ENCODE measurements around the gene ATAD3B. TPM values are rescaled to one million over a fixed set of nuclear protein-coding genes. Genes with fewer than 3 reads are reported as not detected.

ATAD3B gene
- total and polyA plus RNA-seq, 4 donors = 6.4 to 14.3 (median 10.3) TPM

DNA sequence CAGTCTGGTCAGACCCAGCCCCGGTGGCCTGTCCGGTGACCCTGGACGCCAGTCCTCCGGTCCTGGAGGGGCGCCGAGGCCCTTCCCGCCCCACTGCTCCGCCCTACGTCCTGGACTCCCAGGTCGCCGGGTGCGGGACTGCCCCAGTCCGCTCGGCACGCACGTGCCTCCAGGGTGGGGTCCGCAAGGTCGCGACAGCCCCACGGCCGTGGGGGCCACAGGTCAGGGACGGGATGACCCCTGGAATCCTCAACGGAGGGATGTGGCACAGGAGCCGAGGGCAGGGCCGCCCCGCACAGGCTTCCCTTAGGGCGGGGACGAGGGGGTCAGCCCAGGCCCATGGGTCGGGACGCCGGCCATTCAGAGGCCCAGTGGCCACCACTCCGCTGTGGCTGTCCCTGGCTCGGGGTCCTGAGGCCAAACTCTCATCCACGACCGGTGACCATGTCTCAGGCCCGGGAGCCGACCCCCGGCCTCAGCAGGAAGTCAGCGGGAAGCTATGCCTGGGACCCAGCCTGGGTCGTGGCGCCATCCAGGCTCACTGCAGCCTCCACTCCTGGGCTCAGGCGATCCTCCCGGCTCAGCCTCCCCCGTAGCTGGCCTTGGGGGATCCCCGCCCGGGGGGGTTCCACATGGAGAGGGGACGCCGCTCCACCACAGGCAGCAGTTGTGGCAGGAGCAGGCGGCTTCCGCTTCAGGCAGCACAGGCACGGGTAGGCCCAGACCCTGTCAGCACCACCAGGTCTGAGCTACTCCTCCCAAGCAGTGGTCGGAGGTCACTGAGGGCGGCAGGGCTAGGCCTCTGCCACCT lies 69.5 kb downstream of the ATAD3B start:
- TF ChIP-seq RXRA (IDR thresholded peaks at IDR 0.05) (no peak), RAD21 (IDR thresholded peaks at IDR 0.05) (no peak), NR2F2 (IDR thresholded peaks at IDR 0.05) (no peak), YY1 (IDR thresholded peaks at IDR 0.05) (no peak), HNF4A (conservative IDR thresholded peaks at IDR 0.05) (no peak), TAF1 (conservative IDR thresholded peaks at IDR 0.05) (no peak), SP1 (IDR thresholded peaks at IDR 0.05) (no peak), MAX (IDR thresholded peaks at IDR 0.05) (no peak), EGR1 (IDR thresholded peaks at IDR 0.05; ENCODE audit: low read depth in 2 of 2) (no peak), FOXA1 (IDR thresholded peaks at IDR 0.05) (no peak), FOXA2 (IDR thresholded peaks at IDR 0.05) (no peak), GABPA (IDR thresholded peaks at IDR 0.05 in 1 of 2, conservative IDR thresholded peaks at IDR 0.05 in 1 of 2) (no peak), CTCF (IDR thresholded peaks at IDR 0.05; ENCODE audit: low read depth, low read length, missing input control) (no peak), JUND (IDR thresholded peaks at IDR 0.05) (no peak)
- TF ChIP-seq, protein P1, sequence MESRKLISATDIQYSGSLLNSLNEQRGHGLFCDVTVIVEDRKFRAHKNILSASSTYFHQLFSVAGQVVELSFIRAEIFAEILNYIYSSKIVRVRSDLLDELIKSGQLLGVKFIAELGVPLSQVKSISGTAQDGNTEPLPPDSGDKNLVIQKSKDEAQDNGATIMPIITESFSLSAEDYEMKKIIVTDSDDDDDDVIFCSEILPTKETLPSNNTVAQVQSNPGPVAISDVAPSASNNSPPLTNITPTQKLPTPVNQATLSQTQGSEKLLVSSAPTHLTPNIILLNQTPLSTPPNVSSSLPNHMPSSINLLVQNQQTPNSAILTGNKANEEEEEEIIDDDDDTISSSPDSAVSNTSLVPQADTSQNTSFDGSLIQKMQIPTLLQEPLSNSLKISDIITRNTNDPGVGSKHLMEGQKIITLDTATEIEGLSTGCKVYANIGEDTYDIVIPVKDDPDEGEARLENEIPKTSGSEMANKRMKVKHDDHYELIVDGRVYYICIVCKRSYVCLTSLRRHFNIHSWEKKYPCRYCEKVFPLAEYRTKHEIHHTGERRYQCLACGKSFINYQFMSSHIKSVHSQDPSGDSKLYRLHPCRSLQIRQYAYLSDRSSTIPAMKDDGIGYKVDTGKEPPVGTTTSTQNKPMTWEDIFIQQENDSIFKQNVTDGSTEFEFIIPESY (IDR thresholded peaks at IDR 0.05) = no peak
- TF ChIP-seq, protein P2, sequence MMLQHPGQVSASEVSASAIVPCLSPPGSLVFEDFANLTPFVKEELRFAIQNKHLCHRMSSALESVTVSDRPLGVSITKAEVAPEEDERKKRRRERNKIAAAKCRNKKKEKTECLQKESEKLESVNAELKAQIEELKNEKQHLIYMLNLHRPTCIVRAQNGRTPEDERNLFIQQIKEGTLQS (IDR thresholded peaks at IDR 0.05) = no peak
- TF ChIP-seq, protein P3, sequence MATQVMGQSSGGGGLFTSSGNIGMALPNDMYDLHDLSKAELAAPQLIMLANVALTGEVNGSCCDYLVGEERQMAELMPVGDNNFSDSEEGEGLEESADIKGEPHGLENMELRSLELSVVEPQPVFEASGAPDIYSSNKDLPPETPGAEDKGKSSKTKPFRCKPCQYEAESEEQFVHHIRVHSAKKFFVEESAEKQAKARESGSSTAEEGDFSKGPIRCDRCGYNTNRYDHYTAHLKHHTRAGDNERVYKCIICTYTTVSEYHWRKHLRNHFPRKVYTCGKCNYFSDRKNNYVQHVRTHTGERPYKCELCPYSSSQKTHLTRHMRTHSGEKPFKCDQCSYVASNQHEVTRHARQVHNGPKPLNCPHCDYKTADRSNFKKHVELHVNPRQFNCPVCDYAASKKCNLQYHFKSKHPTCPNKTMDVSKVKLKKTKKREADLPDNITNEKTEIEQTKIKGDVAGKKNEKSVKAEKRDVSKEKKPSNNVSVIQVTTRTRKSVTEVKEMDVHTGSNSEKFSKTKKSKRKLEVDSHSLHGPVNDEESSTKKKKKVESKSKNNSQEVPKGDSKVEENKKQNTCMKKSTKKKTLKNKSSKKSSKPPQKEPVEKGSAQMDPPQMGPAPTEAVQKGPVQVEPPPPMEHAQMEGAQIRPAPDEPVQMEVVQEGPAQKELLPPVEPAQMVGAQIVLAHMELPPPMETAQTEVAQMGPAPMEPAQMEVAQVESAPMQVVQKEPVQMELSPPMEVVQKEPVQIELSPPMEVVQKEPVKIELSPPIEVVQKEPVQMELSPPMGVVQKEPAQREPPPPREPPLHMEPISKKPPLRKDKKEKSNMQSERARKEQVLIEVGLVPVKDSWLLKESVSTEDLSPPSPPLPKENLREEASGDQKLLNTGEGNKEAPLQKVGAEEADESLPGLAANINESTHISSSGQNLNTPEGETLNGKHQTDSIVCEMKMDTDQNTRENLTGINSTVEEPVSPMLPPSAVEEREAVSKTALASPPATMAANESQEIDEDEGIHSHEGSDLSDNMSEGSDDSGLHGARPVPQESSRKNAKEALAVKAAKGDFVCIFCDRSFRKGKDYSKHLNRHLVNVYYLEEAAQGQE (IDR thresholded peaks at IDR 0.05) = no peak
- H3K27ac ChIP-seq (ENCODE audit: low read depth in 1 of 2, low read length in 2 of 2) = no peak overlapping the region
- 61% methylated on average over 53 of the region's 53 CpGs for WGBS
- no peaks in the 10 kb centered on the region for H3K27me3 ChIP-seq (ENCODE audit: control insufficient read depth in 4 of 4, insufficient read depth in 4 of 4, low read length in 3 of 4)
- DNase-seq (ENCODE audit: low spot score) = no peak
- no peak overlapping the region for H3K9ac ChIP-seq (ENCODE audit: low read depth in 1 of 2, low read length in 2 of 2)
- H3K9me3 ChIP-seq (ENCODE audit: control insufficient read depth in 4 of 4, low read length in 3 of 4) = no peaks in the 10 kb centered on the region
- H3K36me3 ChIP-seq (ENCODE audit: control insufficient read depth in 4 of 4, insufficient read depth in 3 of 4, low read depth in 1 of 4, low read length in 3 of 4) = peaks cover 0 to 17% (median 1%) of the 10 kb centered on the region in 4 donors
- H3K4me1 ChIP-seq (ENCODE audit: control insufficient read depth in 4 of 4, insufficient read depth in 4 of 4, low read length in 3 of 4) = peaks cover 0 to 20% (median 7%) of the 10 kb centered on the region in 4 donors
- H3K4me3 ChIP-seq (ENCODE audit: low read depth in 1 of 3, low read length in 3 of 3) = peak overlapping the region in 1 of 3 donors; percentile 51

All from liver (tissue), 9 donors.